GM19035 (cell line): ENCODE measurements around the gene CDC26.
"Not testable (repeated sequence)": the region's sequence is repeated elsewhere in the genome, so short reads cannot be mapped to it uniquely, and the experiment has no call there.

ENCODE experiments used
- ATAC-seq: cut with Tn5 transposase; IDR thresholded peaks from one replicate; pipeline ENCODE4 v1.9.1; 2021; ENCODE audit not compliant: unreplicated experiment

Gene CDC26

DNA sequence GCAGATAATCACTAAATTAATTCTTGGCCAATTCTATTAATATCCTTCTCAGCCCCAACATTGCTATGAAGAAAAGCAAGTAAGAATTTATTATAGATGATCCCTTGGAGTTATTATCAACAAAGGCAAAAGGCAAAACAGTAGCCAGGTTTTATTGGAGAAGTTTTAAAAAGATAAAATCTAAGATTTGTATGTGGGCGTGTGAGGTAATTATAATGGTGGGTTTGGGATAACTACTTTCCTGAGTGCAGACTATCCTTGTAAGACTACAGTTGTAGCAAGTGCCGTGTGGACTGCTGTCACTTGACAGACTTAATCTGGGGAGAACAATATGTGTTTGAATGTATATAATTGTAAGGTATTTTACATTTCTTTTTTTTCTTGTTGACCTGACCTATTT lies 30.8 kb downstream of the CDC26 start:
- ATAC-seq = no peak

DNA sequence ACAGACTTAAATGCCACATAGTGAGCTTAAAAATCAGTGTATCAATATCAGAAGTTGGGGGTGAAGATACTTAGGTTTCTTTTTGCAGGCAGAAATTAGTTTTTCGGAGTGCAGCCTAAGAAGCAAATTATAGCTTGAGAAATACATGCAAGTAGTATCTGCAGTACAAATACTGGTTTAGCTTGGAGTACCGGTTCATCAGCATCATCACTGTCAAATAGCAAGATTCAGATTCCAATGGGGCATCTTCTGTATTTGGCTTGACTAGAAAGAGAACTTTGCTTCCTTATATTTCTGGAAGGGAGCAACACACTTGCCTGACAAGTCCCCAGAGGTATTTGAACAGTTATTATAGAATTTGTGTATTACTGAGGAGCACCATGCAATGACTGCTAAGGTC lies 34.2 kb downstream of the CDC26 start:
- no peak for ATAC-seq

DNA sequence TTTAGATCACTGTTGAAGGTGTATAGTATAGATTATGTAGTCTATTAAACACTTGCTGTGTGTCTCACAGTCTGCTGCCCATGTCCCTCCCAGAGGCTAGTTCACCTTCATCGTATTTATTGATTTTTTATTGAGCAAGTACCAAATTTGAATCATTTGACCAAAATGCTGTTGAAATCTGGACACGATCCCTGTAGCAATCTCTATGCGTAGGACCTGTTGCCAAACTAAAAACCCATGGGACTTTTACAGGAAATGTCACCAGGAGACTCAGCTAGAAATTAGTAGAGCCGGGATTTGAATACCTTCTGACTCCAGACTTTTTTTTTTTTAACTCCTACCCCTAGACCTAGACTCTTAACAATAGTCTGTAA lies 36.5 kb downstream of the CDC26 start:
- no peak for ATAC-seq

DNA sequence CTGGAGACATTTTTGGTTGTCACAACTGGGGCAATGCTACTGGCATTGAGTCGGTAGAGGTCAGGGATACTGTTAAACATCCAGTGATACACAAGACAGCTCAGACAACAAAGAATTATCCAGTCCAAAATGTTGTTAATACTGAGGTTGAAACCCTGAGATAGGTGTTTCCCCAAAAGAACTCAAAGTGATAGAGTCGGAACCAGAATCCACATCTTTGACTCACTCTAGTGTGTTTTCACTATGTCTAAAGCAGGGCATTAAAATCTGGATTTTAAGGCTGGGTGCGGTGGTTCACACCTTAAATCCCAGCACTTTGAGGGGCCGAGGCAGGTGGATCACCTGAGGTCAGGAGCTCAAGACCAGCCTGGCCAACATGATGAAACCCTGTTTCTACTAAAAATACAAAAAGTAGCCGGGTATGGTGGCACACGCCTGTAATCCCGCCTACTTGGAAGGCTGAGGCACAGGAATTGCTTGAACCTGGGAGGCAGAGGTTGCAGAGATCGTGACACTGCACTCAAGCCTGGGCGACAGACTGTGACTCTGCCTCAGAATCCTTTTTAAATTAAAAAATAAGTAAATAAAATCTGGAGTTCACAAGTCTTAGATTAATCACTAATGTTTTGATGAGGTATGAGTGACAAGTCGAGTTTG lies 37.0 kb downstream of the CDC26 start:
- no peak for ATAC-seq

DNA sequence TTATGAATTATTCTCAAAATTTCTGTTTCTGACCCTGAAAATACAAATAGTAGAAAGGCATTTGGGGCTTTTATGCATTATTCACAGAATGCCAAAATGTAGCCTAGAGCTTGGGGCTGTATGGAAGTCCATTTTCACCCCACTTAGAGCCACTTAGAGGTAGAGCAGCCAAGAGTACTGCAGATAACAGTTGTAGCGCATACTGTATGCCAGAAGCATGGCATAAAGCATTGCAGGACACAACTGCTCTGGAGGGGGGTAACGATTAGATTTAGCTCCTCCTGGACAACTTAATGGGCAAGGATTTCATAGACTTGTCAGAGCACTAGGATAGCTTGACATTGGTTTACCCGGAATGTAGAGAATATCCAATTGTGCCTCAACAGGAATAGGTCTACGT lies 38.3 kb downstream of the CDC26 start:
- ATAC-seq = no peak

DNA sequence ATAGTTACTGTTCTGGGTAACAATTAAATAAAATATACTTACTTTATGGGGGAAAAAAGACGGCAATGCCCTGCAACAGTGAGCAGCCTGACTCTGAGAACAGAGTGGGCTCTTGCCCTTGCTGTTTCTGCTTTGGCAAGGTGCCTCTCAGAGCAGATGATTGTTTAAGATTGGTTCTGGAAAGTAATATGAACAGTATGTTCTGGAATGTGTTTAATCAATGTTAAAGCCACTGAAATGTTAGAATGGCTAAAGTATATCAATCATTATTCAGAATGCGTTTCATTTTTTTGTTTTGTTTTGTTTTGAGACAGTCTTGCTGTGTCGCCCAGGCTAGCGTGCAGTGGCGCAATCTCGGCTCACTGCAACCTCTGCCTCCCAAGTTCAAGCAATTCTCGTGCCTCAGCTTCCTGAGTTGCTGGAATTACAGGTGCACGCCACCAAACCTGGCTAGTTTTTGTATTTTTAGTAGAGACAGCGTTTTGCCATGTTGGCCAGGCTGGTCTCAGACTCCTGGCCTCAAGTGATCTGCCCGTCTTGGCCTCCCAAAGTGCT lies 39.6 kb downstream of the CDC26 start:
- ATAC-seq = not testable (repeated sequence)

DNA sequence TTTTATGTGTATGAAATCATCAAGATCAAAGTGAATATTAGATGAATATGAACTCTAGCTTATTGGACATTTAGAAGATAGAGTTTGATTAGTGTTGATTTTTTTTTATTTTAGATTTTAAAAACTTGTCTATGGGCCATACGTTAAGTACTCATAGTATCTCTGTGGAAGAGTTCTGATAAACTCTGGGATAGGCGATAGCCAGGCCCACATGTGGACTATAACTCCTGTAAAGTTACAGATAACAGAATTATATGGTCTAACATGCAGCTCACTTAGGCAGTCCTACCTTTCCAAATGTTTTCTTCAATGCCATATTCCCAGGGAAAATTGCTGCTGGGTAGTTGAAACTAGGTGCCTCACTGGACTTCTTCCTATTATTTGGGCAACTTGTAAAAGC lies 43.7 kb downstream of the CDC26 start:
- ATAC-seq = no peak

DNA sequence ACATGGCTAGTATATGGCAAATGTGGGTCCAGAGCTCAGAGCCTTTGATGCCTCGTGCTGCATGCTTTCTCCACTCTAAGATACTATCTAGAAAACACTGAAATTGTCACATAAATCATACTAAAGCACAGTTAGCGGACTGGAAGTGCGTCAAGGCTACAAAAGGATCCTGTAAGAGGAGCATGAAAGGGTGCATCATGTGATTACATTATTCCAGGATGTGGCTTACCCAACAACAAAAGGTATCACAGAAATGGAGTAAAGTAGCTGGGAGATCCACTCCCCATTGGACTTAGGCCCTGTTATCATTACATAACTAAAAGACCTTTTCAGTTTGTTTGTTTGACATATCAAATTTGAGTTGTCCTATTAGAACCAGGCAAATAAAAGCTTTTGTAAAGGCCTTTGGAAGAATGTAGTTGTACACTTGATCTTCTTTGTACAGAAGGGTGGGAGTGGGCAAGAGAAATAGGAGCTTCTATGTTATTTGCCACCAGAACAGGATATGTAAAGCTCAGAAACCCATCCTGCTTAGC lies 47.2 kb downstream of the CDC26 start:
- no peak for ATAC-seq

DNA sequence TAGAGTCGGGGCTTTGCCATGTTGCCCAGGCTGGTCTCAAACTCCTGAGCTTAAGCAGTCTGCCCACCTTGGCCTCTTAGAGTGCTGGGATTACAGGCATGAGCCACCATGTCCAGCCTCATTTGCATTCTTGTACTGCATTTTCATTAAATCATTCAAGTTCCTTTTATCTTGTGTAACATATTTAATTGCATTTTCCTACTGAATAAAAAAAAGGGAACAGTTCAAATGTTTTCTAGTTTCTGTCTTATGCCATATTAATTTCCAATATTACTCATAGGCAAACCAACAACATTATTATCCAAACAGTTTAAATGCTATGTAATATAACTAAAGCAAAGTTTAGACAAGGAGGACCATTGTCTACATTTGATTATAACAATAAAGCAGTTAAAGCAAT lies 47.9 kb downstream of the CDC26 start:
- ATAC-seq = no peak

DNA sequence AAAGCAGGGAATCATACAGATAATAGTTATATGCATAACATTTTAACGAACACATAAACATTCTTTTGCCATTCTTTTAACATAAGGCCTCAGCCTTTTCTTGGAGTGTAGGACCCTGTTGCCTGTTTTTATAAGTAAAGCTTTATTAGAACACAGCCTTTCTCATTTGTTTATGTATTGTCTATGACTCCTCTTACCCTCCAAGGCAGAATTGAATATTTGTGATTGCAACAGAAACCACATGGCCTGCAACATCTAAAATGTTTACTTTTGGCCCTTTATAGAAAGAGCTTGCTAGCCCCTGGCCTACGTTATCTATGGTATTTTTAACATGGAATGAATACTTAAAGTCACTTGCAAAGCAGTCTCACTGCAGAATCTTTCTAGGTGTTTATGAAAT lies 51.4 kb downstream of the CDC26 start:
- no peak for ATAC-seq

DNA sequence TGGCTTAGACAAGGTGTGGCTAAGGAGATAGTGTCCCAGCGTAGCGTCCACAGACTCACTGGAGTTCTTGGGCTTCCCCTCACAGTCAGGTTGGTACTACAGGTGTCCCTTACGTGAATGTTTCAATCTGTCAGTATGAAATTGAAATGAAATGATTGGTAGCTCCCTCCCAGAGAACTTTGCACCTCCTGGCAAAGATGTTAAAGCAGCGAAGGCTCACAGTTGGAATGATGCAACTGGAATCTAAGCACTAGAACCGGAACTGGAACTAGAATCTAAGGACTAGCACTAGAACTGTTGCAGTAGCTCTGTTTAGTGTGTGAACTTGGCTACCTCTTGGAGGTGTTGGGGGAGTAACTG lies 52.9 kb downstream of the CDC26 start:
- no peak for ATAC-seq

DNA sequence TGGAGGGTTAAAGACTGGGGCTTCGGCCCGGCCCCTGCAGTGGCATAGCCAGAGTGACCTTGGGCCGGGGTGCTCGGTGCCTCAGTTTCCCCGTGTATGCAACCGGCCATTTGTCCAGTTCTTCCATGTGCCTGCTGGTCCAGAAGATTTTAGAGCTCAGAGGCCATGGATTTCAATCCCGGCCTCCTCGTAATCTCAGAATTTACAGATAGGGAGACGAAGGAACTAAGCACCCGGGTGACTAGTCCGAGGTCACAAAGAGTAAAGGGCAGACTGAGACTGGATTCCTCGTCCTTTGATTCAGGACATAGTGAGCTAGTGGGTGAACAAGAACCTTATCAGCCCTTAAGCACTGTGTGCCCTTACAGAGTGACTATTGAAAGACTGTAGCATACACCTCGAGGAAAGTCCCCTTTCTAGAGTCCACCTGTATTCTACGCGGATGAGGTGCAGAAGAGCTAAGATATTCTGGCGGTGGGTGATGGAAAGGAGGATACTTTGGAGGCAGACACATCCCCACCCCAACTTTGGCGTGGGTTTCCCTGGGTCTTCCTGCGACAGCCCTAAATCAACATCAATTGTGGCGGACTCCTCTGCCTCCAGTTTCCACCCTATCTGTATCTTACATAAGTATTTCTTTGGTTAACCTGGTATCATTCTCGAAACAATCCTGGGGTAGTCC lies 53.4 kb downstream of the CDC26 start:
- ATAC-seq = no peak

DNA sequence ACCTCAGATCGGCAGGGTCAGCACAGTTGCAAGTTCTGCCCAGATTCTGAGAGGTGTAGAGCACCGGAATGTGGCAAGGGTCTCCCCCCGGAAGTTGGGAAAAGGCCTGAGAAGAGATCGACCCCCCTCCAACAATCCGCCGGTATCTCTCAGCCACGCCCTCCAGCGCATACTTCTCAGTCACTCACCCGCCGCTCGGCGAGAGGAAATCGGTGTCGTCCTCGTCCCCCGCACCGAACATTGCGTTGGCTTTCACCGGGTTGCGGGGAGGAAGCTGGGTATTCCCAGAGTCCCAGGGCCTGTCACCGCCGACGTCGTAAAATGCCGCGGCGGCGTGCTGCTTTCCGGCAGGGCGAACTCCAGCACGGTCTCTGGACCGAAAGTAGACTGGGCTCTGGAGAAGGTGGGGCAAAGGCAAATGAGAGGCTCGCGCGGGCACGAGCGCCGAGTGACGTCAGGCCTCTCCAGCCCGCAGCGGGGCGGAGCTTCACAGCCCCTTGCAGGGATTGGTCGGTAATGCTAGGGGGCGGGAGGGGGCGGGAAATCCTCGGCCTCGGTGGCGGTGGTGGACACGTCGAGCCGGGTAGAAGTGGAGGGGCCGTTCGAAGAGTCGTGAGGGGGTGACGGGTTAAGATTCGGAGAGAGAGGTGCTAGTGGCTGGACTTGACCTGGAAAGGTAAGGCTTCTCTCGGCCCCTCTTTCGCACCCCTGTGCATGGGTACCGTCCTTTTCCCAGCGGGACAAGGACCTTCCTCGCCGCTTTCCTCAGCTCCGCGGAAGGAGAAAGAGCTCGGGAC lies 54.2 kb downstream of the CDC26 start, which contains the start of the genes FKBP15 and SLC31A1:
Gene FKBP15 (minus strand): TSS at position 275 of the 797 bp plus-strand sequence. CDS start 34 bp downstream, at position 241.
Gene SLC31A1 (plus strand): TSS at position 542 of the 797 bp plus-strand sequence. CDS start 34,605 bp downstream, outside the sequence.
- ATAC-seq = peak; percentile 84

DNA sequence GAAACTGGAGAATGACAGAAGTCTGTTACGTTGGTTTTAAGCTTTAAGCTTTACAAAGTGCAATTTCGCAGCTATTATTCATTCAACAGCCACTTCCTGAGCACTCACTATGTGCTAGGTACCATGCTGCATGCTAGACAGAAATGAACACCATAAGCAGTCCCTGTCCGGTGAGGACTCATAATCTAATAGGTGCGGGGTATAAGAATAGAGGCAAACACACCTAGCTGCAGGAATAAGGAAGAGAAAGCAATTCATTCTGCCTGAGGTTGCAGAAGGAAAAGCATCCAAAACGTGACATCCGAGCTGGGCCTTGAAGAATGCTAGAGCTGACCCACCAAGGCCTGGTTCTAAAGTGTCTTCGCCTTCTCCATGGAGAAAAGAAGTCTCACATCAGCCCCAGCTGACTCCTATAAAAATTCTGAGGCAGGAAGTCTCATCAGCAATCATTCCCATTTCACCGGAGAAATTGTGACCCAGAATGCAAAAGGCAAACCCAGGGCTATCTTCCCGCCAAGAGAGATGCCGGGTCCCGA lies 54.8 kb downstream of the CDC26 start:
- no peak for ATAC-seq

DNA sequence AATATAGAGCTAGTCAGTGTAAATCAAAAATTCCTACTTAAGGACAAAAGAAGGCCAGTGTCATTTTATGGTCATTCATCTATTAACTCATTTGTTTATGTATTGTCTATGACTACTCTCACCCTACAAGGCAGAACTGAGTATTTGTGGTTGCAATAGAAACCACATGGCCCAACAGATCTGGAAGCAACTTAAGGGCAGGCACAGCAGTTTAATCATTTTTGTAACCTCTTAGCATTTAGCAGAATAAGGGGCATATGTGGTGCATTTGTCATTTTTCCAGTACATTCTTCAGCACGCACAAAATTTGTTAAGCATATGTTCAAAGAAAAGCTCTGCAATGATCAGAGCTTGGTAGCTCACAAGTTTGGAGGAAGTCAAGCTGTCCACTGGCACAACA lies 55.4 kb downstream of the CDC26 start:
- ATAC-seq = peak; percentile 50

DNA sequence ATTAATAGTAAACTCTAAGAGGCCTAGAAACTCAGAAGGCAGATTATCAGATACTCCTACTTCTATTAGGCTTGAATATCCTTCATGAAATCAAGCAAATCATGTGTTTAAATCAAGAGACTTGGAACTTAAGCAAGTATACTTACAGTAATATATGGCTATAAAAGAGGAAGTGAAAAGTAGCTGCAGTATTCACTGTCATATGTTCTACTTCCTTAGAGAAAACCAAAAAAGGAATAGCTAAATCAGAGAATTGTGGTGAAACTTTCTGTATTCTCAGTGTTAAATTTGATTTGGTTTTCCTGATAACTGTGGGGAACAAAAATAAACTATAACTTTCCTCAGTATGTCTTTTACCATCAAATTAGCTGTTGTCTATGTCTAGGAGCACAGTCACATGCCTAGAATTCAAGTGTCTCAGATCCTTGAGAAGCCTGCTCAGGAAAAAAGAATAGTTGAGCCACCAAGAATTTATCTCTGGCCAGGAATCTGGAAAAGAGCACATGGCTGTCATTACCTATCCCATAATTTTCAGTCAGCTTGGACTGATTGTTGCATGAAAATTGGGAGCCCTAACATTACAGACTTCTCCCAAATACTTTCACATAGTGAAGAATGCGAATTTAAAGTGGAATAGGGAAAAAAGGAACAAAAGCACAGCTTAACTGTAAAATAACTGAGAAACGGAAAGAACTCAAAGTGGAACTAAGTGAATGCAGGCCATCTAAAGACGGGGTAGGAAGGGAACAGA lies 56.0 kb downstream of the CDC26 start:
- ATAC-seq = peak; percentile 27
